ENCODE results near the gene CEP72.
"Not testable (repeated sequence)": the region's sequence is repeated elsewhere in the genome, so short reads cannot be mapped to it uniquely, and the experiment has no call there.

The CEP72 gene

GRCh38 chr5:581266-581665 lies 30.9 kb upstream of the CEP72 start:
- DNase-seq (ENCODE audit: low read depth in 2 of 2), result no peak

- DNase-seq (ENCODE audit: low read depth in 2 of 2), result no peak
These were observed 30.2 kb upstream of the CEP72 start for GRCh38 chr5:581941-582340.

DNA sequence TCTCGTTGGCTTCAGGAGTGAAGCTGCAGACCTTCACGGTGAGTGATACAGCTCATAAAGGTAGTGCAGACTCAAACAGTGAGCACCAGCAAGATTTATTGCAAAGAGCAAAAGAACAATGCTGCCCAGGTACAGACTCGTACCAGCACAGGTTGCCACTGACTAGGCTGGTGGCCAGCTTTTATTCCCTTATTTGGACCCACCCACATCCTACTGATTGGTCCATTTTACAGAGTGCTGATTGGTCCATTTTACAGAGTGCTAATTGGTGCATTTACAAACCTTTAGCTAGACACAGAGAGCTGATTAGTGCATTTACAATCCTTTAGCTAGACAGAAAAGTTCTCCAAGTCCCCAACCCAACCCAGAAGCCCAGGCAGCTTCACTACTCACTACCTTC lies 29.7 kb upstream of the CEP72 start:
- DNase-seq (ENCODE audit: low read depth in 2 of 2), result not testable (repeated sequence)

DNA sequence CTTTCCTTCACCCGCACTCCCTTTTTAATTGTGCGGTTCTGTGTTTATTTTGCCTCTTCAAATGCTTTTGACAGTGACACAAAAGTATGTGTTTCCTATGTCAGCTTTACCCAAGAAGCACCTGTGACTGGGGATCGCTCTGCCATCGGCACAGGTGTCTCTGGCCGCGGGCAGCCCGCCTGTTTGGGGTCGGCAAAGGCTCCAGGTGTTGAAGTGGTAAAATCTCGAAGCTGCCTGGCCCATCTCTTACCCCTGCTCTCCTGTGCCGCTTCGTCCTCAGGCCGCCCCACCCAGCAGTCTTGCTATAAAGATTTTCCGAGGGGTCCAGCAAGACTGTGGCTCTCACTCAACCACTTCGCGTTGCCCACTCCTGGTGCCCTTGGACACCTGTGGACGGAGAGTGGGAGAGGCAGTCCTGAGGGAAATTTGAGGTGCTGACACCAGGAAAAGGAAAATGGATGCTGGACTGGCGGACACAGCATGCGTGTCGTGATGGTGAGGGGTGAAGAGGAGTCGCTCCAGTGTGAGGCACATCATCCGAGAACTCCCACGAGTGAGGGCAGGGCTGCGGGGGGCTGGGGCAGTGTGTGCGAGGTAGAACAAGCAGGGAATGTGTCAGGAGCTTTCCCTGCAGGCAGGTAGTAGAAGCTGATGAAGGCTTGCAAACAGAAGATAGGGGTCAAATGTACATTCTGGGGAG lies 29.1 kb upstream of the CEP72 start:
- DNase-seq (ENCODE audit: low read depth in 2 of 2), result no peak

GRCh38 chr5:583645-584044 lies 28.5 kb upstream of the CEP72 start:
- DNase-seq (ENCODE audit: low read depth in 2 of 2), result no peak

GRCh38 chr5:584216-584615 lies 27.9 kb upstream of the CEP72 start:
- no peak for DNase-seq (ENCODE audit: low read depth in 2 of 2)

DNA sequence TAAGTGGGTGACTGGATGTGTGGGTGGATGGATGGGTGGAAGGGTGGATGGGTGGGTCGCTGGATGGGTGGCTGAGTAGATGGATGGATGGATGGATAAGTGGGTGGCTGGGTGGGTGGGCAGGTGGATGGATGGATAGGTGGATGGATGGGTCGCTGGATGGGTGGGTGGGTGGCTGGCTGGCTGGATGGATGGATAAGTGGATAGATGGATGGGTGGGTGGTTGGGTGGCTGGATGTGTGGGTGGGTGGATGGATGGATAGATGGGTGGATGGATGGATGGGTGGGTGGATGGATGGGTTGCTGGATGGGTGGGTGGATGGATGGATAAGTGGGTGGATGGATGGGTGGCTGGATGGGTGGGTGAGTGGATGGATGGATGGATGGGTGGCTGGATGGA lies 27.3 kb upstream of the CEP72 start:
- DNase-seq (ENCODE audit: low read depth in 2 of 2), result no peak

GRCh38 chr5:585556-585955 lies 26.6 kb upstream of the CEP72 start:
- no peak for DNase-seq (ENCODE audit: low read depth in 2 of 2)

DNA sequence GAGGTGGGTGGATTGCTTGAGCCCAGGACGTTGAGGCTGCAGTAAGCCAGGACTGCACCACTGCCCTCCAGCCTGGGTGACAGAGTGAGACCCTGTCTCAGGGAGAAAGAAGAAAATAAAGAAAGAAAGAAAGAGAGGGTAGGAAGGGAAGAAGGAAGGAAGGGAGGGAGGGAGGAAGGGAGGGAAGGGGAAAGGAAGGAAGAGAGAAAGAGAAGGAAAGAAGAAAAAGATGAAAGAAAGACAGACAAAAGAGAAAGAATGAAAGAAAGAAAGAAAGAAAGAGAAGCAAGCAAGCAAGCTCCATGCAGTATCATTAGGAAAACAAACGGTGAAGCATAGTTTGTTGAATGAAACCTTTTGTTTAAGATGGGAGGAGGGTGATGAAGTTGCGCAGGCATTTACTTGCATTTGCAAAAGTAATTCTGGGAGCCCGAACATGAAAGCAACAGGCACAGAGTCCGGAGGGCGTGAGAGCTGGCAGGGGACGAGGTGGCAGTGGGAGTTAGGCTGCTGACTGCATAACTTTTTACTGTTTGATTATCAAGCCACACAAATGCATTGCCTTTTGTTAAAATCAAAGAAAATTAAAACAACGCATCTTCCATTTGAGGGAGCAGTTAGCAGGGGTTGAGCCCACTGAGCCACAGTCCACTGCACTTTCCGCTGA lies 26.0 kb upstream of the CEP72 start:
- DNase-seq (ENCODE audit: low read depth in 2 of 2), result no peak

DNA sequence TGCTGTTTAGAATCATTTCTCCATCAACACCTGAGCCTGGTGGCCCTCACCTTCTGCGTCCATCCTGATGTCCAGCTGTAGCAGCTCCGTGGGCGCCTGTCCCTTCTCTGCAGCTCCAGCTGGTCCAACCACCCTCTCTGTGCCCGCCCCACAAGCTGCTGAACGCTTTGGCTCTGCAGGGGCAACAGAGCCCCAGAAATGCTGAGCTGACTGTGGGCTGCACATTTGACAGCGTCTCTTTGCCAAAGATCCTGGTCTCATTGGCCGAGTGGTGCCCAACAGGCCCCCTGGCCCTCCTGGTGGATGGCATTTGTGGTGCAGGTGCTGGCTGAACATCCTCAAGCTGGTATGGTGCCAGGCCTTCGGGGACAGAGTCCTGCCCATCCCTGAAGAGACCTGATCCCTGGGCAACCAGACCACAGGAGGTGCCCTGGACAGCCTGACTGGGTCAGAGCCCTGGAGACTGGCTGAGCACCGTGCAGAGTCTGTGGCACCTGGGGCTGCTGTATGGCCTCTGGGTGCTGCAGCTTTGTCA lies 25.3 kb upstream of the CEP72 start:
- no peak for DNase-seq (ENCODE audit: low read depth in 2 of 2)

DNA sequence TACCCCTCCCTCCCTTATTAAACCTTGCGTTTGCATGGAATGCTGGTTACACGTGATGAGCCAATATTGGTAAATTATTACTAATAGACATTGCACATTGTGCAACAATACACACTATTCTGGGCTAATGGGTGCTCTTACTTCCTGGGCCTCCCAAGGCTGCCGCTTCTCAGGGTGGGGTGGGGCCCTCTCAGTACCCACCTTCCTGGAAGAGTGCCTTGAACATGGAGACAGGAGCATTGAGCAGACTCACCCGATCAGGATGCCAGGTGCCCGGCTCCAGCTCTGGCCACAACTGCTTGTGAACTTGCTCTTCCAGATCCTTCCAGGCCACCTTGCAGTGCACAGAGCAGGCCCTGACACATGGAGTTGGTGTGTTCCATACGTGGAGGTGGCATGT lies 24.7 kb upstream of the CEP72 start:
- no peak for DNase-seq (ENCODE audit: low read depth in 2 of 2)

GRCh38 chr5:588406-588995 lies 23.6 kb upstream of the CEP72 start:
- DNase-seq (ENCODE audit: low read depth in 2 of 2), result no peak

GRCh38 chr5:589173-589572 lies 23.0 kb upstream of the CEP72 start:
- DNase-seq (ENCODE audit: low read depth in 2 of 2), result no peak

GRCh38 chr5:589588-589987 lies 22.6 kb upstream of the CEP72 start:
- DNase-seq (ENCODE audit: low read depth in 2 of 2), result no peak

GRCh38 chr5:590346-590745 lies 21.8 kb upstream of the CEP72 start:
- no peak for DNase-seq (ENCODE audit: low read depth in 2 of 2)

- DNase-seq (ENCODE audit: low read depth in 2 of 2), result no peak
These were observed 20.4 kb upstream of the CEP72 start for GRCh38 chr5:591746-592145.

- no peak for DNase-seq (ENCODE audit: low read depth in 2 of 2)
These were observed 20.0 kb upstream of the CEP72 start for GRCh38 chr5:592158-592557.

DNA sequence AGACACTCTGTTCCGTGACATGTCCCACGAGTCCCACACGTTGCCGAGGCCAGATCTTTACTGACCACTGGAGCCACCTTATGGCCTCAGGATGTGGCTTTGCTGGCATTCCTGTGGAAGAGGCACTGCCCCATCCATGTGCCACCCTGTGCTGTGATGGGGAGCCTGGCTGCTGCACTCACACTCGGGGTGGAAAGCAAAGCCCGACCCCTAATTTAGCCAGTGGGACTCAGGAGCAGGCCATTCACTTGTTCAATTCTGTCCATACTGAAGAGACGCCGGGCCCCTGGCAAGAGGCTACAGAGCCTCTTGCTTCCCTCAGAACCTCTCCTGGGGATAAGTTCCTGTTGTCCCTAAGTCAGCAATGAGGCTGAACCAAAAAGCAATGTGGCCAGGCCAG lies 18.6 kb upstream of the CEP72 start:
- no peak for DNase-seq (ENCODE audit: low read depth in 2 of 2)

DNA sequence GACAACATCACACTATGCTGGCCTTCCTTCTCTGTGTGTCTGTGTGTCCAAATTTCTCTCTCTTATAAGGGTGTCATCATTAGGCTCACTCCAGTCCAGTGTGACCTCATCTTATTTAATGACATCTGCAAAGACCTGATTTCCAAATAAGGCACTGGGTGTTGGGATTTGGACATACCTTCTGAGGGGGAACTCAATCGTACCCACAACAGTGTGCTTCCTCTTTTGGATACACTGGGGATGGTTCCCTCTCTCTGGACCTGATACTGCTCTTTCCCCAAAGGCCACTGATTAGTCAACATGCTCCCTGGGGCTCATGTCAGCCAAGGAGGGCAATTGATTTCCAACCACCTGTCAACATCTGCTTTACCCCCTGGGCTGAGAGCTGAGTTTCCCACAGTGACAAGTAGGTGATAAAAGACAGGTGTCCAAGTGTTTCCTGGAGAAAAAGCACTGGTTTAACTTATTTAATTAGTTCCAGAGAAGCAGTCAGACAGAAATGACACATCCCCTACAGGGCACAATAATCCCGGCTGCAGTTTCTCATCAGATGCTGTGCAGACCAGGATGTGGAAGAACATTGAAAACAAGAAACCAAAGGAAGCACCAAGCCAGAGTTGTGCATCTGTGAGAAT lies 17.8 kb upstream of the CEP72 start:
- DNase-seq (ENCODE audit: low read depth in 2 of 2), result no peak

GRCh38 chr5:595285-595875 lies 16.8 kb upstream of the CEP72 start:
- DNase-seq (ENCODE audit: low read depth in 2 of 2), result no peak

DNA sequence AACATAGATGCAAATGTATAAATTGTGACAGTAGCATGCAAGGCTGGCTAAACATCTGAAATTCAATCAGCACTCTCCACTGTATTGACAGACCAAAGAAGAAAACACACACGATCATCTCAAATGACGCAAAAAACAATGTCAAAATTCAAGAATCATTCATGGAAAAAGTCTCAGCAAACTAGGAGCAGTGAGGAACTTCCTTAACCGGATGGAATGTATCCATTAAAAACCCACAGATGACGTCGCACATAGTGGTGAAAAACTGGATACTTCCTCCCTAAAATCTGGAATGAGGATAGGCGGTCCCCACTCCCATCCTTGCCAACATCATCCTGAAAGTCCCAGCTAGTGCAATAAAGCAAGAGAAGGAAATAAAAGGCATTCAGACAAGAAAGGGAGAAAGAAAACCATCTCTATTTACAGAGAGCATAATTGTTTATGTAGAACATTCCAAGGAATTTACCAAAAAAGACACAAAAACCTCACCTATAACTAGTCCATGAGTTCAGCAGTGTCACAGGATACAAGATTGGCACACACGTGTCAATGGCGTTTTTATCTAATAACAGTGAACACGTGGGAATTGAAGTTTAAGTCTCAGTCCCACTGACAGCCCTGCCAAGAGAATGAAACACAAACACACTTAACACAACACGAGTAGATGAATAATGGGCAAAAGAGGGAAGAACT lies 14.1 kb upstream of the CEP72 start:
- no peak for DNase-seq (ENCODE audit: low read depth in 2 of 2)

GRCh38 chr5:598564-598890 lies 13.6 kb upstream of the CEP72 start:
- DNase-seq (ENCODE audit: low read depth in 2 of 2), result no peak
